CD4-positive, alpha-beta T cell (primary cell): ENCODE results near the gene COG3. TPM values are rescaled to one million over a fixed set of nuclear protein-coding genes. Genes with fewer than 3 reads are reported as not detected.

Experiments
- ATAC-seq: fragments of 200-7000 bp; cut with Tn5 transposase; one replicate; pipeline ENCODE4 v1.10.0; 2022; ENCODE audit warnings: mild to moderate bottlenecking; ENCODE audit not compliant: poor library complexity
- CTCF ChIA-PET: fragments of 350-600 bp; sonication (Branson Sonifier 250); formaldehyde crosslinking; loops from one replicate; lab custom pipeline; 2021; ENCODE audit warnings: antibody characterized with exemption, inconsistent platforms; lab: Charles Lee
- POLR2A ChIA-PET: fragments of 350-600 bp; sonication (Branson Sonifier 250); formaldehyde crosslinking; loops from one replicate; lab custom pipeline; 2021; ENCODE audit warnings: antibody characterized with exemption, inconsistent platforms; lab: Charles Lee
- DNase-seq, 14 experiments: peaks; one replicate each; pipeline ENCODE4 v3.0.0-alpha.2; 2013 to 2020; ENCODE audit warnings: mixed read lengths in 2 of 14
- H3K27ac ChIP-seq, 2 donors: one replicate each; pipeline versions ENCODE4 v1.5.1 to v1.7.0; 2013; ENCODE audit warnings: low read length in 2 of 2, low read depth in 1 of 2, mild to moderate bottlenecking in 1 of 2
- H3K27me3 ChIP-seq, 2 experiments: 1 replicate in 1 of 2; 2 replicates in 1 of 2; pipeline versions ENCODE4 v1.6.1 to v1.7.0; 2013; ENCODE audit warnings: low read length in 2 of 2, control low read depth in 1 of 2, mild to moderate bottlenecking in 1 of 2, moderate library complexity in 1 of 2; ENCODE audit not compliant: insufficient read depth in 2 of 2, control insufficient read depth in 1 of 2
- H3K36me3 ChIP-seq: one replicate; pipeline ENCODE4 v1.6.1; 2013; ENCODE audit warnings: low read length, control low read depth; ENCODE audit not compliant: insufficient read depth
- H3K4me1 ChIP-seq: one replicate; pipeline ENCODE4 v1.6.1; 2013; ENCODE audit warnings: low read length, control low read depth; ENCODE audit not compliant: insufficient read depth
- H3K4me3 ChIP-seq: one replicate; pipeline ENCODE4 v1.5.1; 2013; ENCODE audit warnings: mild to moderate bottlenecking, low read length, moderate library complexity
- H3K9me3 ChIP-seq, 2 experiments: 1 replicate in 1 of 2; 2 replicates in 1 of 2; pipeline versions ENCODE4 v1.6.1 to v1.7.0; 2013; ENCODE audit warnings: low read length in 2 of 2, mild to moderate bottlenecking in 2 of 2, control low read depth in 1 of 2, moderate library complexity in 1 of 2; ENCODE audit not compliant: control insufficient read depth in 1 of 2, insufficient read depth in 1 of 2
- H3K27ac Mint-ChIP-seq: one replicate; pipeline ENCODE4 v1.8.0; 2020; ENCODE audit warnings: mixed read lengths
- H3K27me3 Mint-ChIP-seq: one replicate; pipeline ENCODE4 v1.8.0; 2021; ENCODE audit warnings: mixed read lengths
- H3K36me3 Mint-ChIP-seq: one replicate; pipeline ENCODE4 v1.8.0; 2021; ENCODE audit warnings: low read depth, mixed read lengths
- H3K4me1 Mint-ChIP-seq: one replicate; pipeline ENCODE4 v1.8.0; 2021; ENCODE audit warnings: low read depth, mixed read lengths
- H3K4me3 Mint-ChIP-seq: one replicate; pipeline ENCODE4 v1.8.0; 2020; ENCODE audit warnings: mild to moderate bottlenecking, mixed read lengths
- H3K9me3 Mint-ChIP-seq: one replicate; pipeline ENCODE4 v1.8.0; 2020; ENCODE audit warnings: mixed read lengths
- intact Hi-C, 2 experiments: fragments of 100-400 bp; cut with DNase I in 1 of 2; cut with micrococcal nuclease in 1 of 2; formaldehyde crosslinking; loops; one replicate each; pipeline versions ENCODE4 v1.15.1 to v1.9.0; 2023 to 2025; cut with DNase I, micrococcal nuclease
- total RNA-seq, 174 experiments: library from RNA in 2 of 174; stranded (reverse) in 2 of 174; gene quantifications; one replicate each; pipeline ENCODE4 v1.2.3 and lab custom pipeline; 2021 to 2026
- TF ChIP-seq, protein P1 (sequence below): fragments of 200-600 bp; IDR thresholded peaks from one replicate; pipeline ENCODE4 v1.8.0; 2022; ENCODE audit warnings: antibody characterized with exemption, mild to moderate bottlenecking

Gene COG3
- total RNA-seq, 2 experiments from 2014 or later = 52.8 to 57.0 TPM

DNA sequence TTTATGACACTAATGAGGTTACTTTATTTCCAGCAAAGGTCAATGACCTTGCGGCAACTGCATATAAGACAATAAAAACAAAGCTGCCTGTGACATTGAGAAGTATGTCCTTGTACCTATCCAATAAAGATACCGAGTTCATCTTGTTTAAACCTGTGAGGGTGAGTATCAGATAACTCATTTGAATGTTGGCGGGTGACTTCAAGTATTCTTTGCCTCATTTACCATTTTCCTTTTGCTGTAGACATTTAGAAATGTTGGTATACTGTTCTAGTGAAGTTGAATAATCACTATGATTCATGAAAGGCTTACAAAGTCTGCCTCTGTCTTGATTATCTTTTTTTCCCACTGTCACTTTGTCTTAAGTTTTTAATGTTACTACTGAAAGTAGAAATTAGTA is 65.0 kb downstream of the COG3 start:
- POLR2A ChIA-PET = no interaction called here
- Histone ChIP-seq H3K36me3 (peaks cover 86% of the 10 kb centered on the region), H3K27ac (no peak overlapping the region), H3K4me3 (no peak overlapping the region), H3K4me1 (no peaks in the 10 kb centered on the region), H3K9me3 (no peaks in the 10 kb centered on the region), H3K27me3 (no peaks in the 10 kb centered on the region)
- intact Hi-C loops = no loop called here
- DNase-seq (no peak), ATAC-seq (no peak)
- no peaks in the 10 kb centered on the region for H3K27me3 Mint-ChIP-seq
- H3K4me1 Mint-ChIP-seq = no peaks in the 10 kb centered on the region
- no peak overlapping the region for H3K27ac Mint-ChIP-seq
- peaks cover 90% of the 10 kb centered on the region for H3K36me3 Mint-ChIP-seq
- CTCF ChIA-PET = no interaction called here
- TF ChIP-seq, protein P1, sequence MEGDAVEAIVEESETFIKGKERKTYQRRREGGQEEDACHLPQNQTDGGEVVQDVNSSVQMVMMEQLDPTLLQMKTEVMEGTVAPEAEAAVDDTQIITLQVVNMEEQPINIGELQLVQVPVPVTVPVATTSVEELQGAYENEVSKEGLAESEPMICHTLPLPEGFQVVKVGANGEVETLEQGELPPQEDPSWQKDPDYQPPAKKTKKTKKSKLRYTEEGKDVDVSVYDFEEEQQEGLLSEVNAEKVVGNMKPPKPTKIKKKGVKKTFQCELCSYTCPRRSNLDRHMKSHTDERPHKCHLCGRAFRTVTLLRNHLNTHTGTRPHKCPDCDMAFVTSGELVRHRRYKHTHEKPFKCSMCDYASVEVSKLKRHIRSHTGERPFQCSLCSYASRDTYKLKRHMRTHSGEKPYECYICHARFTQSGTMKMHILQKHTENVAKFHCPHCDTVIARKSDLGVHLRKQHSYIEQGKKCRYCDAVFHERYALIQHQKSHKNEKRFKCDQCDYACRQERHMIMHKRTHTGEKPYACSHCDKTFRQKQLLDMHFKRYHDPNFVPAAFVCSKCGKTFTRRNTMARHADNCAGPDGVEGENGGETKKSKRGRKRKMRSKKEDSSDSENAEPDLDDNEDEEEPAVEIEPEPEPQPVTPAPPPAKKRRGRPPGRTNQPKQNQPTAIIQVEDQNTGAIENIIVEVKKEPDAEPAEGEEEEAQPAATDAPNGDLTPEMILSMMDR = no peak
- no peak overlapping the region for H3K4me3 Mint-ChIP-seq
- no peaks in the 10 kb centered on the region for H3K9me3 Mint-ChIP-seq

DNA sequence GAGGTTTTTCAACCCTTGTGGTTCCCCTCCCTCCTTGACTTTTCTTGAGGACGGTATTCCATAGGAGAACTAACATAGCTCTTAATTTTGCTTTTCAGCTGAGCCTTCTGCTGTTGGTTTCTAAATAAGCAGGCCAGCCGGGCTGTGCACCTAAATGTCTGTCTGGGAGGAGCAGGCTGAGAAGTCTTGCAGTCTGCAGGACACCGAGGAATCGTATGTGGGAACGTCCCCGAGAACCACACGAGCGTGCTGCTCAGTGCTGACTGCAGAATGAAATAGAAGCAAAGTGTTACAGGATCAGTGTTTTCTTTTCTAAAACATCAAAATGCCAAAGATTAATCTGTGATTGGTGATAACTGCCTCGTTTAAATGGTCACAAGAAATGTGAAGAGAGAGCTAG is 69.9 kb downstream of the COG3 start:
- ChIA-PET POLR2A (no interaction called here), CTCF (no interaction called here)
- DNase-seq (no peak), ATAC-seq (no peak)
- H3K4me1 Mint-ChIP-seq = no peaks in the 10 kb centered on the region
- no peak overlapping the region for H3K4me3 Mint-ChIP-seq
- no peaks in the 10 kb centered on the region for H3K9me3 Mint-ChIP-seq
- Histone ChIP-seq H3K4me1 (no peaks in the 10 kb centered on the region), H3K27me3 (no peaks in the 10 kb centered on the region), H3K27ac (no peak overlapping the region), H3K36me3 (peaks cover 60% of the 10 kb centered on the region), H3K4me3 (no peak overlapping the region), H3K9me3 (no peaks in the 10 kb centered on the region)
- intact Hi-C loops = no loop called here
- TF ChIP-seq, protein P1 = no peak
- no peak overlapping the region for H3K27ac Mint-ChIP-seq
- peaks cover 70% of the 10 kb centered on the region for H3K36me3 Mint-ChIP-seq
- H3K27me3 Mint-ChIP-seq = no peaks in the 10 kb centered on the region

- no peak overlapping the region for H3K27ac ChIP-seq
- no peak for DNase-seq
- Mint-ChIP-seq H3K36me3 (peaks cover 56% of the 10 kb centered on the region), H3K27me3 (no peaks in the 10 kb centered on the region), H3K9me3 (no peaks in the 10 kb centered on the region), H3K4me3 (no peak overlapping the region), H3K27ac (no peak overlapping the region), H3K4me1 (no peaks in the 10 kb centered on the region)
- H3K4me3 ChIP-seq = no peak overlapping the region
- CTCF ChIA-PET = no interaction called here
- no peaks in the 10 kb centered on the region for H3K27me3 ChIP-seq
- H3K9me3 ChIP-seq = no peaks in the 10 kb centered on the region
- TF ChIP-seq, protein P1 = no peak
- intact Hi-C loops = no loop called here
- no peak for ATAC-seq
- no peaks in the 10 kb centered on the region for H3K4me1 ChIP-seq
- H3K36me3 ChIP-seq = peaks cover 44% of the 10 kb centered on the region
- POLR2A ChIA-PET = no interaction called here
Observed at GRCh38 chr13:45536224-45536623, 71.5 kb downstream of the COG3 start.
